Measurements from ENCODE around the gene DARS1.

DNA sequence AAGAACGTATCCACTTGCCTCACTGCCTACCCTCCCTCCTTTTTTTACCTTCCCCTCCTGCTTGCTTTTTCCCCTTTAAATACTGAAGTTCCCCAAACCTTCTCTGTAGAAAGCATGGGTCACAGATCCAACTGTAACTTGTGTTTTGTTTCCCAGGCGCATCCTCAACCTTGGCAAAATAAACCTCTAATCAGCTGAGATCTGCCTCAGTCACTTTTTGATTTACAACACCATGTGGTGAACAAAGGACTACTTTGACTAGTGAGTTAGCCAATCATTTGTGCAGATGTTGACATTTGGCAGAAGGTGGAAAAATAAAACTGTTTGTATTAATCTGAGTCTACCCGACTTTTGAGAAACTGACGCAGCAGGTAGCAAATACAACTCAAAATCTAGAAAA lies 85.9 kb downstream of the DARS1 start:
- TF ChIP-seq, protein P1, sequence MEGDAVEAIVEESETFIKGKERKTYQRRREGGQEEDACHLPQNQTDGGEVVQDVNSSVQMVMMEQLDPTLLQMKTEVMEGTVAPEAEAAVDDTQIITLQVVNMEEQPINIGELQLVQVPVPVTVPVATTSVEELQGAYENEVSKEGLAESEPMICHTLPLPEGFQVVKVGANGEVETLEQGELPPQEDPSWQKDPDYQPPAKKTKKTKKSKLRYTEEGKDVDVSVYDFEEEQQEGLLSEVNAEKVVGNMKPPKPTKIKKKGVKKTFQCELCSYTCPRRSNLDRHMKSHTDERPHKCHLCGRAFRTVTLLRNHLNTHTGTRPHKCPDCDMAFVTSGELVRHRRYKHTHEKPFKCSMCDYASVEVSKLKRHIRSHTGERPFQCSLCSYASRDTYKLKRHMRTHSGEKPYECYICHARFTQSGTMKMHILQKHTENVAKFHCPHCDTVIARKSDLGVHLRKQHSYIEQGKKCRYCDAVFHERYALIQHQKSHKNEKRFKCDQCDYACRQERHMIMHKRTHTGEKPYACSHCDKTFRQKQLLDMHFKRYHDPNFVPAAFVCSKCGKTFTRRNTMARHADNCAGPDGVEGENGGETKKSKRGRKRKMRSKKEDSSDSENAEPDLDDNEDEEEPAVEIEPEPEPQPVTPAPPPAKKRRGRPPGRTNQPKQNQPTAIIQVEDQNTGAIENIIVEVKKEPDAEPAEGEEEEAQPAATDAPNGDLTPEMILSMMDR (IDR thresholded peaks at IDR 0.05), result no peak
- TF ChIP-seq EP300 (IDR thresholded peaks at IDR 0.05), result no peak
